C1 segment of cervical spinal cord (tissue), 14 donors: Measurements from ENCODE around the gene RASGRF2.
"Not testable (repeated sequence)": the region's sequence is repeated elsewhere in the genome, so short reads cannot be mapped to it uniquely, and the experiment has no call there.

ENCODE experiments used
- DNase-seq, 14 donors: peaks; one replicate each; lab custom pipeline; 2025; lab: John Stamatoyannopoulos, UW

RASGRF2 gene

GRCh38 chr5:80978772-80979317, 18.7 kb downstream of the RASGRF2 start:
- no peak for DNase-seq

GRCh38 chr5:80982093-80982492, 21.9 kb downstream of the RASGRF2 start:
- no peak for DNase-seq

- no peak for DNase-seq
These were observed 25.6 kb downstream of the RASGRF2 start for GRCh38 chr5:80985600-80986228.

- no peak for DNase-seq
These were observed 26.2 kb downstream of the RASGRF2 start for GRCh38 chr5:80986382-80986781.

- DNase-seq = no peak
These were observed 27.1 kb downstream of the RASGRF2 start for GRCh38 chr5:80987078-80987766.

GRCh38 chr5:80988419-80988935, 28.3 kb downstream of the RASGRF2 start:
- DNase-seq = no peak

GRCh38 chr5:80989883-80990282, 29.7 kb downstream of the RASGRF2 start:
- no peak for DNase-seq

- DNase-seq = no peak
These were observed 30.4 kb downstream of the RASGRF2 start for GRCh38 chr5:80990527-80990926.

- DNase-seq = no peak
These were observed 30.8 kb downstream of the RASGRF2 start for GRCh38 chr5:80990971-80991370.

GRCh38 chr5:80995908-80996307, 35.7 kb downstream of the RASGRF2 start:
- no peak for DNase-seq

GRCh38 chr5:80998590-80998979, 38.4 kb downstream of the RASGRF2 start:
- no peak for DNase-seq

GRCh38 chr5:81003811-81004386, 43.7 kb downstream of the RASGRF2 start:
- DNase-seq = no peak

- no peak for DNase-seq
These were observed 45.5 kb downstream of the RASGRF2 start for GRCh38 chr5:81005708-81006107.

GRCh38 chr5:81006231-81006630, 46.1 kb downstream of the RASGRF2 start:
- DNase-seq = no peak

GRCh38 chr5:81006947-81007636, 46.9 kb downstream of the RASGRF2 start:
- DNase-seq = no peak

GRCh38 chr5:81007637-81008027, 47.5 kb downstream of the RASGRF2 start:
- DNase-seq = no peak

GRCh38 chr5:81010336-81011169, 50.4 kb downstream of the RASGRF2 start:
- no peak for DNase-seq

GRCh38 chr5:81014348-81014747, 54.2 kb downstream of the RASGRF2 start:
- DNase-seq = no peak

GRCh38 chr5:81016116-81016515, 56.0 kb downstream of the RASGRF2 start:
- no peak for DNase-seq

- no peak for DNase-seq
These were observed 57.2 kb downstream of the RASGRF2 start for GRCh38 chr5:81017320-81017719.

- not testable (repeated sequence) for DNase-seq
These were observed 58.4 kb downstream of the RASGRF2 start for GRCh38 chr5:81018608-81019007.
